BJ (cell line): ENCODE data around the gene SNCA. TPM values are rescaled to one million over a fixed set of nuclear protein-coding genes. Genes with fewer than 3 reads are reported as not detected.
A peak's percentile ranks its signal among the peaks of the same experiment; 100 is the strongest.

Source experiments
- CTCF ChIA-PET: fragments of 350-600 bp; formaldehyde crosslinking; extraction: SDS; loops from one replicate; lab custom pipeline; 2021; ENCODE audit warnings: antibody characterized with exemption, inconsistent platforms; lab: Yijun Ruan, JAX
- POLR2A ChIA-PET: fragments of 300-600 bp; sonication (Branson Sonifier 250); formaldehyde crosslinking; extraction: SDS; loops from one replicate; lab custom pipeline; 2021; ENCODE audit warnings: antibody characterized with exemption; lab: Charles Lee
- DNase-seq: peaks from one replicate; pipeline ENCODE4 v3.0.0-alpha.2; 2011; ENCODE audit warnings: low read depth
- H3K27me3 ChIP-seq: 2 replicates; pipeline ENCODE4 v1.6.0; 2011; ENCODE audit warnings: low read length; ENCODE audit not compliant: control insufficient read depth, insufficient read depth
- H3K36me3 ChIP-seq: 2 replicates; pipeline ENCODE4 v1.5.1; 2011; ENCODE audit warnings: low read length; ENCODE audit not compliant: control insufficient read depth, insufficient read depth
- H3K4me3 ChIP-seq: 2 replicates; pipeline ENCODE4 v1.5.1; 2011; ENCODE audit warnings: low read depth, mild to moderate bottlenecking, control low read depth, low read length
- CTCF ChIP-seq: IDR thresholded peaks from 2 replicates; pipeline ENCODE4 v1.5.1; 2011; ENCODE audit warnings: low read depth, mild to moderate bottlenecking, control low read depth, inconsistent platforms, low read length, moderate library complexity; ENCODE audit not compliant: insufficient read depth
- polyA plus RNA-seq: library from polyadenylated mRNA; depleted of rRNA; stranded (reverse); fragments of >200 nt; gene quantifications from 2 replicates; pipeline ENCODE4 v1.2.3, GENCODE V29; 2011

The SNCA gene
- polyA plus RNA-seq, 1 experiment: 0.18 TPM

- no peaks in the 10 kb centered on the region for H3K36me3 ChIP-seq
- H3K27me3 ChIP-seq: no peaks in the 10 kb centered on the region
- TF ChIP-seq CTCF: no peak
- ChIA-PET CTCF (no interaction called here), POLR2A (no interaction called here)
- H3K4me3 ChIP-seq: no peak overlapping the region
- DNase-seq: no peak
Measured at GRCh38 chr4:89769856-89770255, 67.1 kb downstream of the SNCA start.

GRCh38 chr4:89767924-89768323, 69.0 kb downstream of the SNCA start:
- H3K4me3 ChIP-seq: no peak overlapping the region
- ChIA-PET CTCF (no interaction called here), POLR2A (no interaction called here)
- TF ChIP-seq CTCF: no peak
- H3K36me3 ChIP-seq: no peaks in the 10 kb centered on the region
- DNase-seq: no peak
- H3K27me3 ChIP-seq: no peaks in the 10 kb centered on the region

GRCh38 chr4:89765966-89766365, 71.0 kb downstream of the SNCA start:
- DNase-seq: peak; percentile 48
- CTCF ChIA-PET: no interaction called here
- Histone ChIP-seq H3K4me3 (no peak overlapping the region), H3K27me3 (no peaks in the 10 kb centered on the region), H3K36me3 (no peaks in the 10 kb centered on the region)
- TF ChIP-seq CTCF: no peak
- POLR2A ChIA-PET: no interaction called here

- CTCF ChIA-PET: no interaction called here
Measured at GRCh38 chr4:89765528-89765927, 71.4 kb downstream of the SNCA start.

GRCh38 chr4:89762311-89762710, 74.7 kb downstream of the SNCA start:
- ChIA-PET POLR2A (no interaction called here), CTCF (no interaction called here)
- no peak for DNase-seq
- Histone ChIP-seq H3K4me3 (no peak overlapping the region), H3K36me3 (no peaks in the 10 kb centered on the region), H3K27me3 (no peaks in the 10 kb centered on the region)
- no peak for TF ChIP-seq CTCF

More at GRCh38 chr4:89765528-89765927, 71.4 kb downstream of the SNCA start:
- POLR2A ChIA-PET: no interaction called here
- H3K27me3 ChIP-seq: no peaks in the 10 kb centered on the region
- H3K36me3 ChIP-seq: no peaks in the 10 kb centered on the region
- no peak overlapping the region for H3K4me3 ChIP-seq
- TF ChIP-seq CTCF: no peak
- no peak for DNase-seq
